Stimulated activated naive B cell treated with anti-CD40 and anti-IgM and Interleukin-4, amounts not matched to agents 10 μg/mL and 1 μg/mL and 100 μg/mL, for 72 hours (primary cell): Measurements from ENCODE around the gene RBM47.
"Not testable (repeated sequence)": the region's sequence is repeated elsewhere in the genome, so short reads cannot be mapped to it uniquely, and the experiment has no call there.

Source experiments
- ATAC-seq, 2 donors: fragments of 150-1000 bp; cut with Tn5 transposase; replicated peaks; 2 replicates each; pipeline ENCODE4 v1.10.0; 2021; ENCODE audit warnings: moderate library complexity in 1 of 2
- DNase-seq: peaks from one replicate; pipeline ENCODE4 v3.0.0; 2021
- H3K27ac Mint-ChIP-seq: one replicate; pipeline ENCODE4 v1.8.0; 2022; ENCODE audit warnings: mild to moderate bottlenecking, mixed read lengths
- H3K27me3 Mint-ChIP-seq, 2 donors: one replicate each; pipeline ENCODE4 v1.8.0; 2022; ENCODE audit warnings: mixed read lengths in 2 of 2
- H3K36me3 Mint-ChIP-seq, 2 donors: one replicate each; pipeline ENCODE4 v1.8.0; 2022; ENCODE audit warnings: mixed read lengths in 2 of 2, mild to moderate bottlenecking in 1 of 2
- H3K4me1 Mint-ChIP-seq, 2 donors: one replicate each; pipeline ENCODE4 v1.8.0; 2022; ENCODE audit warnings: mixed read lengths in 2 of 2, mild to moderate bottlenecking in 1 of 2
- H3K4me3 Mint-ChIP-seq, 2 donors: one replicate each; pipeline ENCODE4 v1.8.0; 2022; ENCODE audit warnings: mild to moderate bottlenecking in 2 of 2, mixed read lengths in 2 of 2, moderate library complexity in 1 of 2
- H3K9me3 Mint-ChIP-seq, 2 donors: one replicate each; pipeline ENCODE4 v1.8.0; 2022; ENCODE audit warnings: mixed read lengths in 2 of 2, mild to moderate bottlenecking in 1 of 2

Gene RBM47

DNA sequence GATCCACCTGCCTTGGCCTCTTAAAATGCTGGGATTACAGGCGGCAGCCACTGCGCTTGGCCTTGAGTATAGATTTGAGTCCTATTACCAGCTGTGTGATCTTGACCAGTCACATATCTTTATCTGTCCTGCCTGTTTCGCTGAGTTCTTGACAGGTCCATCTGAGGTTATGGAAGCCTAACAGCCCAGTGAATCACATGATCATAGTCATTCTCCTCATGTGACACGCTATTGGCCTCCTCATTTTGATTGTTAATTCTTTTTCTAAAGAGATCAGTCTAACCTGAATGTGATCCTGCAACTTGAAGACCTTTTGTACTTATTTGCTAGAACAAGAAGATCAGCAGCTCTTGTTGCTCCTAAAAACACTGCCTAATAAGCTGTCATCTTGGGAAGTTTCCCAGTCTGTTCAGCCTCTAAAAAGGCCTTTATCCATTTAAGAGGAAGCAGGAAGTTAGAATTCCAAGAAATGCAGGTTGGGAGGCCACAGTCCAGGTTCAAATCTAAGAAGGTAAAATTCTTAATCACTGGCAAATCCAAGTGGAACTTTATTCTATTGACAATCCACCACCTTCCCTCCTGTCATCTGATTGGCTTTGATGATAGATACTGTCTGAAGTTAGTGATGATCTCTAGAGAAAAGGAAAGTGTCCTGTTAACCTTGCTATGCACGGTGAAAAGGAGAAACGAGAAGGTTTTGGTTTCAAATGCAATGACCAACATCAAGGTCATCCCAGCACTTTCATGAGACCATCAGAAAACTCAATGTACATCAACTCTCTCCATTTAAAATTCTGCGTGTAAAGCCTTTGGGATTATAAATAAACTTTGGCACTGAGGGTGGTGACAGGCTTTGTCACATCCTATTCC lies 207.6 kb downstream of the RBM47 start:
- no peak for ATAC-seq
- H3K27ac Mint-ChIP-seq: no peak overlapping the region
- H3K4me3 Mint-ChIP-seq: no peak overlapping the region
- peaks cover 6 to 14% of the 10 kb centered on the region in 2 donors for H3K9me3 Mint-ChIP-seq
- DNase-seq: no peak
- no peaks in the 10 kb centered on the region for H3K27me3 Mint-ChIP-seq
- H3K36me3 Mint-ChIP-seq: peaks cover 4 to 19% of the 10 kb centered on the region in 2 donors
- H3K4me1 Mint-ChIP-seq: peaks cover 0 to 3% of the 10 kb centered on the region in 2 donors

DNA sequence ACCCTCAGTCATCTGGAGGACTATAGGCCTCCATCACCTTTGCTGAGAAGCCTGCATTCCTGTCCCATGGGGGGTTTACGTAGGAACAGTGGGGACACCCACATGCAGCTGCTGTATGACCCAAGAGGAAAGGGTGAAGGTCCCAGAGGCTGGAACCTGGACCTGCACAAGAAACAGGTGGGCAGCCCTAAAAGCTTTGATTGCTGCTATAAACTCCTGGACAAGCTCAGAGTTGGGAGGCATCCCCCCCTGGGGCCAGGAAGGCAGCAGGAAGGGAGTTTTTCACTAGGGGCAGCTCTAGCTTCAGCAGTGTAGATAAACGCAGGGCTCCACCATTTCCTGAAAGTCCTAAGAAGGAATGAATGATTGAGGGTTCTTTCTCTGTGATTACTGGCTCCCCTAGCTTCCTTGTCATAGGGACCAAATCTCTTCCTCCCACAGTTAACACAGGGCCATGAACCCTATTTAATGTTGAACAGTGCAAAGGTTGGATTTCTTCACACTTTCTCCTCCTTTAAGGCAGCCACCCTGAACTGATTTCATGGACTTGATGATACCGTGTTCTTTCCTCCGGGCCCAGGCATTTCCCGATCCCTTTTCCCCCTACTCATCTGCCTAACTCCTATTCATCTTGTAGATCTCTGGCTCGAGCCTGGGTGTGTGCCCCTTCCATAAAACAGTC lies 210.3 kb downstream of the RBM47 start:
- peaks cover 0 to 3% of the 10 kb centered on the region in 2 donors for H3K4me1 Mint-ChIP-seq
- peaks cover 0 to 1% of the 10 kb centered on the region in 2 donors for H3K27me3 Mint-ChIP-seq
- H3K4me3 Mint-ChIP-seq: no peak overlapping the region
- peaks cover 6 to 14% of the 10 kb centered on the region in 2 donors for H3K9me3 Mint-ChIP-seq
- ATAC-seq (no peak), DNase-seq (no peak)
- H3K36me3 Mint-ChIP-seq: peaks cover 2 to 8% of the 10 kb centered on the region in 2 donors
- no peak overlapping the region for H3K27ac Mint-ChIP-seq

DNA sequence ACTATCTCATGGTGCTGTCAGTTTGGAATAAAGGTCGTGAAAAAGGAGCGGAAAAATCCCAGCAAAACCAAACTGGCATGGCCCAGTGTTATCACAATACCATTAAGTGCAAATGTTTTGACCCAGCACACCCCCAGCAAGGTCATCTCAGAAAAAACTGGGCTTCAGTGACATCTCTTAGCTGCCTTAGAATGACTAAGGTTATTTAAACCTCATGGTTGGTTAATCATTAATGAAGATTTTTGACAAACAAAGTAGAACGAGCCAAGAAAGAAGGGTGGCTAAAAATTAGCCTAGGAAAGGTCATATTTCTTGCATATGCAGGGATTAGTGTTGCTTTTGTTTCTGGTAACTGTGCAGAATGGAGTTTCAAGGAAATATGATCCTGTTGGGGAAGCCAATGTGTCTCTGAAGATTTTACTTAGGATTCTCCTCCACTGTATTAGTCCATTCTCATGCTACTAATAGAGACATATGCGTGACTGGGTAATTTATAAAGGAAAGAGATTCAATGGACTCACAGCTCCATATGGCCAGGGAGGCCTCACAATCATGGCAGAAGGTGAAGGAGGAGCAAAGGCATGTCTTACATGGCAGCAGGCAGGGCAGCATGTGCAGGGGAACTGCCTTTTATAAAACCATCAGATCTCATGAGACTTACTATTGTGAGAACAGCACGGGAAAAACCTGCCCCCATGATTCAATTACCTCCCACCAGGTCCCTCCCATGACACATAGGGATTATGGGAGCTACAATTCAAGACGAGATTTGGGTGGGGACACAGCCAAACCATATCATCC lies 211.0 kb downstream of the RBM47 start:
- peaks cover 6 to 14% of the 10 kb centered on the region in 2 donors for H3K9me3 Mint-ChIP-seq
- H3K27ac Mint-ChIP-seq: no peak overlapping the region
- H3K4me1 Mint-ChIP-seq: peaks cover 0 to 3% of the 10 kb centered on the region in 2 donors
- H3K36me3 Mint-ChIP-seq: peaks cover 2 to 8% of the 10 kb centered on the region in 2 donors
- peaks cover 0 to 5% of the 10 kb centered on the region in 2 donors for H3K27me3 Mint-ChIP-seq
- ATAC-seq (no peak), DNase-seq (no peak)
- no peak overlapping the region for H3K4me3 Mint-ChIP-seq

DNA sequence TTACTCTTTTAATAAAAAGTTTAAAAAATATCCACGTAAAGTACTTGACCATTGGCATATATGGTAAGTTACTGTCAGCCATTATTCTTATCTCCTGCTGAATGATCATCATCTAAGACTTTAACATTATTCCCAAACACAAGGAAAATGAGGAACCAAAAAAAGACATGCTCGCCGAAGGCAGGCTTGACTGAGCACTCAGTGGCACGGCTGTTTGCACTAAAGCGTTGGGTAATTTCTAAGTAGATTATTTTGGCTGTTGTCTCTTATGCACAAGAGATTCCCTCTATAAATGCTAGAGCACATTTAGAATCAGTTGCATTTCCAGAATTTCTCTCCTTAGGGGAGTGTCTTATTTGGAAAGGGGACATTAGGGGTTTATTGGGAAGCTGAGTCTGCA lies 211.7 kb downstream of the RBM47 start:
- Mint-ChIP-seq H3K4me1 (peaks cover 0 to 3% of the 10 kb centered on the region in 2 donors), H3K4me3 (no peak overlapping the region), H3K27me3 (peaks cover 0 to 5% of the 10 kb centered on the region in 2 donors), H3K36me3 (peaks cover 2 to 8% of the 10 kb centered on the region in 2 donors), H3K27ac (no peak overlapping the region), H3K9me3 (peaks cover 6 to 14% of the 10 kb centered on the region in 2 donors)
- no peak for DNase-seq
- ATAC-seq: no peak

DNA sequence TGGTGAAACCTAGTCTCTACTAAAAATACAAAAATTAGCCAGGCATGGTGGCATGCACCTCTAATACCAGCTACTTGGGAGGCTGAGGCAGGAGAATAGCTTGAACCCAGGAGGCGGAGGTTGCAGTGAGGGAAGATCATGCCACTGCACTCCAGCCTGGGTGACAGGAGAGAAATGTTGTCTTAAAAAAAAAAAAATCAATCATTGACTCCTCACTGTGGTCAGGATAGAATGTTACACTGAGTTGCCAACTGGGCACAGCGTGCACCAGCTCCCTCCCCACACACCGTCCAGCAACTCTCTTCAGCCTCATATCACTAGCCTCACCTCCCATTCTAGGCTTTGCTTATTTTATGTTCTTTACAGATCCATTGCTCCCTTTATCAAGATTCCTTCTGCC lies 215.0 kb downstream of the RBM47 start:
- peaks cover 2 to 4% of the 10 kb centered on the region in 2 donors for H3K36me3 Mint-ChIP-seq
- peaks cover 0 to 3% of the 10 kb centered on the region in 2 donors for H3K4me1 Mint-ChIP-seq
- no peak overlapping the region for H3K27ac Mint-ChIP-seq
- ATAC-seq (no peak), DNase-seq (no peak)
- peaks cover 6 to 13% of the 10 kb centered on the region in 2 donors for H3K9me3 Mint-ChIP-seq
- H3K27me3 Mint-ChIP-seq: peaks cover 0 to 9% of the 10 kb centered on the region in 2 donors
- H3K4me3 Mint-ChIP-seq: no peak overlapping the region

DNA sequence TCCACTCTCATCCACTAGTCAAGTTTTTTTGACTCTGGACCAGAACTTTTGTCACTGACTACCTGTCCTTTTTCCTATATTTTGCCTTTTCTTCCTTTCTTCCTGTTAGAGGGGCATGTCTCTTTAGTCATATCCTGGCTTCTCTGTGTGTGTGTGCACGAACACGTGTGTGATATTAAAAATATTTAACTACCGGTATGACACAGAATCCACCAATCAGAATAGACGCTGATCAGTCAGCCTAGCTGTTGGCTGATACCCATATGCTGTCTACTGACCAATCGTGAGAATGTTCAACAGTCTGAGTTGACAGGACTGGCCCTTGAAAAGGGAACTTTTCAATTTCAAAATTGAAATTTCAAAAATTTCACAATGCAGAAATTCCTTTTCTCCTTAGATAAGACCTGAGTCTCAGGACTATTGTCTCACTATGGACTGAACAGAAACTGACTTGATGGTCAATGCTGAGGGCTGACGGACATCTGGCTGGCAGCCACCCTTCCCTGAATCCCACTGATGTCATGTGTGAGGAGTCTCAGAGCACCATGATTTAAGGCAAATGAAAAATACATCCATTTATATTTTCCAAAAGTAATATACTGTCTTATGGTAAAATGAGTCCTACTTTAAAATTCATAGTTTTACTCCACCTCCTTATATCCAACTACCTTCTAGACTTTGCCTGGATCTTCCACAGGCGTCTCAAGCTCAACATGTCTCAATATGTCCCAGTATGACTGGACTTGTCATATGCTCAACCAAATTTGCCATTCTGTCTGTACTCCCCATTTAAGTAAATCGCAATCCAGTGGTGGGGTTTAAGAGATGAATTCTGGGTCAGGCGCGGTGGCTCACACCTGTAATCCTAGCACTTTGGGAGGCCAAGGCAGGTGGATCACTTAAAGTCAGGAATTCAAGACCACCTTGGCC lies 216.5 kb downstream of the RBM47 start:
- Mint-ChIP-seq H3K36me3 (peaks cover under 1 to 2% of the 10 kb centered on the region in 2 donors), H3K4me1 (peaks cover 0 to 1% of the 10 kb centered on the region in 2 donors), H3K27me3 (peaks cover 0 to 9% of the 10 kb centered on the region in 2 donors), H3K4me3 (no peak overlapping the region), H3K9me3 (peaks cover under 1 to 2% of the 10 kb centered on the region in 2 donors), H3K27ac (no peak overlapping the region)
- no peak for ATAC-seq
- no peak for DNase-seq

DNA sequence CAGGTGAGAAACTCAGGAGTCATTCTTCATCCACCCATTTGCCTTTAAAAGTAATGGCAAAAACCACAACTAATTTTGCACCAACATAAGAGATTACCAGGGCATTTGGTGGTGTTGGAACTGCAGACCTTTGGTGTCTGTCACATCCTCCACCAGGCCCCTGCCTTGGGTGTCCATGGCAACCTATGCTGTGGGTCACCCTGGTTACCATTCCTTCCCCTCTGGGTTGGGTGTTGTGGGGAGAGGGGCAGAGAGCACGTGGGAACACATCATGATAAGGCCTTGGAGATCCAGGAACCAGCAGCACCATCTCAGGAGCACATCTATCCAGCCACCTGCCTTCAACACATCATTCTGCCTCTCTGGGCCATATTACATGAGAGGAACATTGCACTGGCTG lies 217.3 kb downstream of the RBM47 start:
- Mint-ChIP-seq H3K9me3 (peaks cover 4 to 5% of the 10 kb centered on the region in 2 donors), H3K27me3 (peaks cover 0 to 15% of the 10 kb centered on the region in 2 donors), H3K4me3 (no peak overlapping the region), H3K36me3 (peaks cover 5% of the 10 kb centered on the region in 2 donors), H3K4me1 (no peaks in the 10 kb centered on the region), H3K27ac (no peak overlapping the region)
- no peak for DNase-seq
- no peak for ATAC-seq

DNA sequence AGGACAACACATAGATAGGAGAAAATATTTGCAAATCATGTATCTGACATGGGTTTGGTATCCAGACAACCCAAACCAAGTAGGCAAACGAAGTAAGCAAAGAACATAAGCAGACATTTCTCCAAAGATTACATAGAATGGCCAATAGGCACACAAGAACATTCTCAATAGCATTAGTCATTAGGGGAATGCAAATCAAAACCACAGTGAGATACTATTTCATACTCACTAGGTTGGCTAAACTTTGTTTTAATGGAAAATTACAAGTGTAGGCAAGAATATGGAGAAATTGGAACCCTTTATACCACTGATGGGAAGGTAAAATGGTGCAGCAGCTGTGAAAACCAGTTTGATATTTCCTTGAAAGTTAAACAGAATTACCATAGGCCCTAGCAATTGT lies 219.8 kb downstream of the RBM47 start:
- H3K36me3 Mint-ChIP-seq: peaks cover 10 to 13% of the 10 kb centered on the region in 2 donors

DNA sequence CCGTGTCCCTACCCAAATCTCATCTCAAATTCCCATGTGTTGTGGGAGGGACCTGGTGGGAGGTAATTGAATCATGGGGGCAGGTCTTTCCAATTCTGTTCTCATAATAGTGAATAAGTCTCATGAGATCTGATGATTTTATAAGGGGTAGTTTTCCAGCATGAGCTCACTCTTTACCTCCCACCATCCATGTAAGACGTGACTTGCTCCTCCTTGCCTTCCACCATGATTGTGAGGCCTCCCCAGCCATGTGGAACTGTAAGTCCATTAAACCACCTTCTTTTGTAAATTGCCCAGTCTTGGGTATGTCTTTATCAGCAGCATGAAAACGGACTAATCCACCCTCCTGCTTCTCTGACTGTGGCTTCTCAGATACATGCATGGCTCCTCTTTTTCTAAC lies 222.2 kb downstream of the RBM47 start:
- H3K4me1 Mint-ChIP-seq, H3K27ac Mint-ChIP-seq, H3K4me3 Mint-ChIP-seq, H3K27me3 Mint-ChIP-seq, ATAC-seq, DNase-seq: not testable (repeated sequence)
- Mint-ChIP-seq H3K9me3 (peaks cover 10 to 14% of the 10 kb centered on the region in 2 donors), H3K36me3 (peaks cover 10 to 13% of the 10 kb centered on the region in 2 donors)

More for the DNA sequence above, 219.8 kb downstream of the RBM47 start:
- DNase-seq (no peak), ATAC-seq (no peak)
- H3K4me1 Mint-ChIP-seq: no peaks in the 10 kb centered on the region
- H3K27me3 Mint-ChIP-seq: peaks cover 0 to 15% of the 10 kb centered on the region in 2 donors
- H3K27ac Mint-ChIP-seq: no peak overlapping the region
- H3K4me3 Mint-ChIP-seq: no peak overlapping the region
- peaks cover 10 to 13% of the 10 kb centered on the region in 2 donors for H3K9me3 Mint-ChIP-seq

DNA sequence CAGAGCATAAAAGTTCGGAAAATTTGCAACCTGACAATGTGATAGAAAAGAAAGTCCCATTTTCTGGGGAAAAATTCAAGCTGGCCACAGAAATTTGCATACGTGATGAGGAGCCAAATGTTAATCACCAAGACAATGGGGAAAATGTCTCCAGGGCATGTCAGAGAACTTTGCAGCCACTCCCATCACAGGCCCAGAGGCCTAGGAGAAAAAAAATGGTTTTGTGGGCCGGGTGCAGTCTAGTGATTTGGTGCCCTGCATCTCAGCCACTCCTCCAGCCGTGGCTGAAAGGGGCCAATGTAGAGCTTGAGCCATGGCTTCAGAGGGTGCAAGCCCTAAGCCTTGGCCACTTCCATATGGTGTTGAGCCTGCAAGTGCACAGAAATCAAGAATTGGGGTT lies 223.3 kb downstream of the RBM47 start:
- Mint-ChIP-seq H3K4me1 (no peaks in the 10 kb centered on the region), H3K27ac (no peak overlapping the region), H3K27me3 (peaks cover 0 to 6% of the 10 kb centered on the region in 2 donors), H3K4me3 (no peak overlapping the region), H3K36me3 (peaks cover 10 to 13% of the 10 kb centered on the region in 2 donors), H3K9me3 (peaks cover 10 to 14% of the 10 kb centered on the region in 2 donors)
- no peak for ATAC-seq
- DNase-seq: no peak

DNA sequence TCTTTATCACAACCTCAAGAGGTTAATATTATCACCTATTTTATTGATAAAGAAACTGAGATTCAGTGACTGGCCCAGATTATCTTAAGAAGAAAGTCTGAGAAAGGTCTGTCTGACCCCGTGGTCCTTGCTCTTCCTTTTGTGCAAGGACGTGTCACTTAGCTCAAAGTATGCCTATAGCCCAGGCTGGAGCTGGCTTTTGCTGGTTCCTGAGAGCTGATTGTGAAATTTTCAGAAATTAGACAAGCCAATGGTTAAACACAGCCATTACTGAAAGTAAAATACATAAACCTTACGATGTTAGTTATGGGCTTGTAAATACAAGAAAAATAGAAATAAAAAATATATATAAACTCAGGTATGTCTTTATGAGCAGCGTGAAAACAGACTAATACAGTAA lies 224.5 kb downstream of the RBM47 start:
- peaks cover 10 to 13% of the 10 kb centered on the region in 2 donors for H3K36me3 Mint-ChIP-seq

DNA sequence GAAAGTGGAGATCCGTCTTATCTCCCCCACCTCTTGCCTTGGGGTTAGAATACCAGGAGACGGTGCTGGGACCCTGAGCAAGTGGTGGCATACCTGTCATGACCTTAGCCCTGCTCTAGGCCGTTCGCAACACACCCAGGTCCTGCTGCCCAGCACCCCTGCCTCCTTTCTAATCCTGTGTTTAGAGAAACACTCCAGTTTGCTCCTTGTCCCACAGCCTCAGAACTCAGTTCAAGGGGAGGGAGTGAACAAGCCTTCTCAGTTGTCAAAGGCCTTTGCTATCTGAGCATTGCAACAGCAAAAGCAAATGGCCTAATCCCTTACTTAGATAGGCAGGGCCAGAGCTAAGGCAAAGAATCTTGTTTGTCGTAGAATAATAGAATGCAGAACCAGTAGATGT lies 226.6 kb downstream of the RBM47 start:
- Mint-ChIP-seq H3K27me3 (peaks cover 0 to 6% of the 10 kb centered on the region in 2 donors), H3K4me1 (no peaks in the 10 kb centered on the region), H3K9me3 (peaks cover 10 to 14% of the 10 kb centered on the region in 2 donors), H3K27ac (no peak overlapping the region), H3K36me3 (peaks cover 10 to 13% of the 10 kb centered on the region in 2 donors), H3K4me3 (no peak overlapping the region)
- DNase-seq (no peak), ATAC-seq (no peak)

More for the DNA sequence above, 224.5 kb downstream of the RBM47 start:
- Mint-ChIP-seq H3K27ac (no peak overlapping the region), H3K4me1 (no peaks in the 10 kb centered on the region), H3K4me3 (no peak overlapping the region), H3K27me3 (peaks cover 0 to 6% of the 10 kb centered on the region in 2 donors), H3K9me3 (peaks cover 10 to 14% of the 10 kb centered on the region in 2 donors)
- ATAC-seq: no peak
- no peak for DNase-seq

DNA sequence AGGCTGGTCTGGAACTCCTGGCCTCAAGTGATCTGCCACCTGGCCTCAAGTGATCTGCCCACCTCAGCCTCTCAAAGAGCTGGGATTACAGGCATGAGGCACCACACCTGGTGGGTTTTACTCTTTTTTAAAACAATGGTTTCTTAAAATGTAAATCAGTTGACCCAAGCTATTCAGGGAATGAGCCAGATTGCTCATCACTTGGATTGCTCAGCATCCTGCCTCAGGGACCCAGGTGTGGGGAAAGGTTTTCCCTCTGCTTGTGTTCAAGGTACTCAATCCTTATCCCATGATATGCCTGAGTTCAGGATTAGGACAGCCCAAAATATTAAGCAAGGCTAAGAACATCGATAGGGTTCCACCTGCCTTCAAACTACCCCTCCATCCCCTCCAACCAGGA lies 227.1 kb downstream of the RBM47 start:
- Mint-ChIP-seq H3K27ac (no peak overlapping the region), H3K4me3 (no peak overlapping the region), H3K27me3 (peaks cover 0 to 2% of the 10 kb centered on the region in 2 donors), H3K9me3 (peaks cover 6 to 12% of the 10 kb centered on the region in 2 donors), H3K36me3 (peaks cover 7 to 9% of the 10 kb centered on the region in 2 donors), H3K4me1 (no peaks in the 10 kb centered on the region)
- DNase-seq (no peak), ATAC-seq (no peak)
